Activated naive CD8-positive, alpha-beta T cell treated with anti-CD3 and anti-CD28 coated beads, Interleukin-2, amount 50 U/mL, for 24 hours (primary cell): ENCODE measurements around the gene FADS3.

Experiments used
- ATAC-seq: fragments of 150-1000 bp; cut with Tn5 transposase; one replicate; pipeline ENCODE4 v1.10.0; 2021
- DNase-seq: peaks from one replicate; pipeline ENCODE4 v3.0.0; 2021
- H3K27ac Mint-ChIP-seq: one replicate; pipeline ENCODE4 v1.8.0; 2021; ENCODE audit warnings: mild to moderate bottlenecking, mixed read lengths
- H3K27me3 Mint-ChIP-seq: one replicate; pipeline ENCODE4 v1.8.0; 2021; ENCODE audit warnings: mixed read lengths
- H3K36me3 Mint-ChIP-seq: one replicate; pipeline ENCODE4 v1.8.0; 2021; ENCODE audit warnings: low read depth, mixed read lengths
- H3K4me1 Mint-ChIP-seq: one replicate; pipeline ENCODE4 v1.8.0; 2021; ENCODE audit warnings: mixed read lengths
- H3K4me3 Mint-ChIP-seq: one replicate; pipeline ENCODE4 v1.8.0; 2021; ENCODE audit warnings: mild to moderate bottlenecking, moderate library complexity, mixed read lengths
- H3K9me3 Mint-ChIP-seq: one replicate; pipeline ENCODE4 v1.8.0; 2021; ENCODE audit warnings: mixed read lengths

Gene FADS3

DNA sequence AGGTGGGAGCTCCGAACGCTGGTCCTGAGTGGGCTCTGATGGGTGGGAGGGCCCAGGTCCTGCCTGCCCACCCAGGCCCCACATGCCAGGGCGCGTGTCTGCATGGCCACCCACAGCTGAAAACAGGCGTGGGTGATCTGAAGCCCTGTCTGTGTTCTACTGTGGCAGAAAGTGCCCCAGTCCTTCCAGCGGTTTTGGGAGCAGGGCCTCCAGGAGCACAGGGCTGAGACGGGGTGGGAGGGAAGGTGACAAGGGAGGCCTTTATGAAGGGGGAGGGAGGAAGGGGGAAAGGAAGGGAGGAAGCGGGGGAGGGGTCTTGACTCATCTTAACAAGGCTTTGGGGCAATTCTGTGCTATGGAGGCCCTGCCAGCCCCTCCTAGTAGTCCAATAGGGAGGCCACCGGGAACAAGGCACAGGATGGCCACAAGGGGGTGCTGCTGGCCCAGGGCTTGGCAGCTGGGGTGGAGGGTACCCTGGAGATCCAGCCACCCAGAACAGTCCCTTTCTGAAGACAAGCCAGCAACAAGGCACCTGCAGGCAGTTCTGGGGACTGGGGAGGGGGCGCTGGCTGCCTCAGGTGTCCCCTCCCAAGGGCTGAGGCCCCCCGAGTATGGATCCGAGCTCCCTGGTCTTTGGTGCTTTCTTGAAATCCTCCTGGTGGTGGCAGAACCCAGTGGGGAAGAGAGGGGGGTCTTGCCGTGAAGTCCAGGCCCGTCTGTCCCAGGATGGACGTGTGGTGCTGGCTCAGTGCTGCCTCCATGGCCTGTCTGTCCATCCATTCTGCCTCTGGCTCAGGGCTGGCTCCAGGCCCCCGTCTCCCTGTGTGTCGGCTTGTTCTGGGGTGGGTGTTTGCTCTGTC is 6.3 kb upstream of the FADS3 start:
- Mint-ChIP-seq H3K27me3 (no peaks in the 10 kb centered on the region), H3K4me1 (peaks cover 7% of the 10 kb centered on the region)

DNA sequence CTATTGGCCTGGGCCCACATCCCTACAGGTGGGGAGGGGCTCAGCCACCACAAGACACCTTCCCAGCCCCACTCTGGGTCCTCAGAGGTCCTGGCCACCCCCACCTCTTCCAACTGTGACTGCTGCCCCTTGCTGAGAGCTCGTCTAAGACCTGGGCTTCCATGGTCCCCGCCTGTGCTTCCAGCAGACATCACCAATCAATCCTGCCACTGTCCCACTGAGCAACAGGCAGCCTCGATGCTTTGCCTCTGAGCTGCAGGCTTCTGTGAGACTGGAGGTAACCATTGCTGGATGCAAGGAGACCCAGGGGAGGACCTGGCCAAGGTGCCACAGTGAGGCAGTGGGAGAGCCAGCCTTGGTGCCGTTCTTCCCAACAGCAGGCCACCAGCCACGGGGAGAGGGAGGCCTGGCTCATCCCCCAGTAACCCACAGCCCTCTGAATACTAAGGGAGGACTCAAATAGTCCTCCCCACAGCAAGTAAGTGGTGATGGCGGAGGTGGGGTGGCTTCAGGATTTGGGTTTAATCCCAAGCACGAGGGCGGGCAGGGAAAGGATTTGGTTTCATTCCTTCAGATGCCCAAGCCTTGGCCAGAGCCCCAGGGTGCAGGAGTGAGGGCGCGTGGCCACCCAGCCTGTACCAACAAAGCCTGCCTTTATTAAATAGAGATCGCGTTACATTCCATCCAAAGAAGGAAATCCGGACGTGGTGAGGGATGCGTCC is 5.5 kb upstream of the FADS3 start:
- H3K36me3 Mint-ChIP-seq = no peaks in the 10 kb centered on the region
- H3K27ac Mint-ChIP-seq = no peak overlapping the region
- H3K27me3 Mint-ChIP-seq = no peaks in the 10 kb centered on the region
- peaks cover 7% of the 10 kb centered on the region for H3K4me1 Mint-ChIP-seq
- H3K9me3 Mint-ChIP-seq = no peaks in the 10 kb centered on the region
- DNase-seq (no peak), ATAC-seq (no peak)
- H3K4me3 Mint-ChIP-seq = no peak overlapping the region

More for the DNA sequence above, 6.3 kb upstream of the FADS3 start:
- Mint-ChIP-seq H3K27ac (no peak overlapping the region), H3K9me3 (no peaks in the 10 kb centered on the region), H3K4me3 (no peak overlapping the region), H3K36me3 (no peaks in the 10 kb centered on the region)
- DNase-seq (peak; percentile 85), ATAC-seq (peak; percentile 60)

DNA sequence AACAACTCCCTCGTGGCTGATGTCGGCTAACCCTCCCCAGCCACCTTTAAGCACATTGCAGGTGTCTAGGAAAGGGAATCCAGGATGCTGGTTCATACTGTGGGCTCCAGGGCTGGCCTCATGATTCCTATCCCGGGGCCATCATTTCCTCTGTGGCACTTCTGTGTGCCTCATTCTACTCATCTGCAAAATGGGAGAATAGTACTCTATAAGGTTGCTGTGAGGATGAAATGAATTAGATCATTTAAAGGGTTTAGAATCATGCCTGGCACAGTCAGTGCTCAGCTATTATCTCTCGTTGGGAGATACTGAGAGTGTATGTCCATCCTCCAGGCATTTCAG is 4.3 kb upstream of the FADS3 start:
- ATAC-seq = no peak
- no peak for DNase-seq
- H3K27me3 Mint-ChIP-seq = no peaks in the 10 kb centered on the region
- no peak overlapping the region for H3K27ac Mint-ChIP-seq
- H3K4me3 Mint-ChIP-seq = no peak overlapping the region
- H3K4me1 Mint-ChIP-seq = peaks cover 10% of the 10 kb centered on the region
- no peaks in the 10 kb centered on the region for H3K9me3 Mint-ChIP-seq
- no peaks in the 10 kb centered on the region for H3K36me3 Mint-ChIP-seq

DNA sequence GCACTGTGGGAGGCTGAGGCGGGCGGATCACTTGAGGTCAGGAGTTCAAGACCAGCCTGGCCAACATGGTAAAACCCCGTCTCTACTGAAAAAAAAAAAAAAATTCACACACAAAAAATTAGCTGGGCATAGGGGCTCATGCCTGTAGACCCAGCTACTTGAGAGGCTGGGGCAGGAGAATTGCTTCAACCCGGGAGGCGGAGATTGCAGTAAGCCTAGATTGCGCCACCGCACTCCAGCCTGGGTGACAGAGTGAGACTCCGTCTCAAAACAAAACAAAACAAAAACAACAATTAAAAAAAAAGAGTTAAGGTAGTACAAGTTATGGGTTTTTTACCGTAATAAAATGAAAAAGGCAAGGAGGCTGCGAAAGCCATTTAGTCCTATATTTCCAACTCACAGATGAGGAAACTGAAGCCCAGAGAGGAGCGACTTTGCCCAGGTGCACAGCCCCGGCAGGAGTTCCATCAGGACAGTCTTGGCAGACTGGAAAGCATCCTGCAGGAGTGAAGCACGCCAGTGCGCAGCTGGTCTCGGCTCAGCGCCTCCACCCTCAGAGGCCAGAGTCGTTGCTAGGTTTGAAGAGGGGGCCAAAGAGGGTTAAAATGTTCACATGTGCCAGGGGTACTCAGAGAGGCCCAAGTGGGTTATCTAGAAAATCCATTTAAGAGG is 3.8 kb upstream of the FADS3 start:
- no peak for DNase-seq
- H3K4me3 Mint-ChIP-seq = no peak overlapping the region
- H3K4me1 Mint-ChIP-seq = peaks cover 12% of the 10 kb centered on the region
- no peaks in the 10 kb centered on the region for H3K9me3 Mint-ChIP-seq
- no peak for ATAC-seq
- no peaks in the 10 kb centered on the region for H3K27me3 Mint-ChIP-seq
- no peaks in the 10 kb centered on the region for H3K36me3 Mint-ChIP-seq
- no peak overlapping the region for H3K27ac Mint-ChIP-seq

DNA sequence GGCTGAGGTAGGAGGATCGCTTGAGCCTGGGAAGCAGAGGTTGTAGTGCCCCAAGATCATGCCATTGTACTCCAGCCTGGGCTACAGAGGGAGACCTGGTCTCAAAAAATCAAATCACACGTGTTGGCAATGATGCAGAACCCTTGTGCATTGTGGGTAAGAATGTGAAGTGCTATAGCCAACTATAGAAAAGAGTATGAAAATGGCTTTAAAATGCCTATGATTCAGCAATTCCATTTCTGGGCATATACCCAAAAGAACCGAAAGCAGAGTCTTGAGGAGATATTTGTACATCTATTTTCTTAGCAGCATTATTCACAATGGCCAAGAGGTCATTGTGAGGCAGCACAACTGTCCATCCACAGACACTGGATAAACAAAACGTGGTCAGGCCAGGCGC is 2.6 kb upstream of the FADS3 start:
- ATAC-seq (no peak), DNase-seq (no peak)
- no peaks in the 10 kb centered on the region for H3K27me3 Mint-ChIP-seq
- H3K9me3 Mint-ChIP-seq = no peaks in the 10 kb centered on the region
- no peaks in the 10 kb centered on the region for H3K36me3 Mint-ChIP-seq
- no peak overlapping the region for H3K4me3 Mint-ChIP-seq
- peaks cover 9% of the 10 kb centered on the region for H3K4me1 Mint-ChIP-seq
- peak overlapping the region; percentile 31 for H3K27ac Mint-ChIP-seq

DNA sequence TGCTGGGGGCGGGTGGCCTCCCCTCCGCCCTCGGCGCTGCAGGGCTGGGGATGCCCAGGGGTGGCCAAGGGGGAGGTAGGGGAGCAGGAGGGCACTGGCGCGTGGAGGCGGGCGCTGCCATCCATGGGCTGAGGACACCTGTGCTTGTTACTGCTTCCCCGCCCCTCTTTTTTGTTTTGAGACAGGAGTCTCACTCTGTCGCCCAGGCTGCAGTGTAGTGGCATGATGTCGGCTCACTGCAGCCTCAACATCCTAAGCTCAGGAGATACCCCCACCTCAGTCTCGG is 683 bp upstream of the FADS3 start:
- H3K9me3 Mint-ChIP-seq = no peaks in the 10 kb centered on the region
- H3K27ac Mint-ChIP-seq = no peak overlapping the region
- H3K4me3 Mint-ChIP-seq = peak overlapping the region; percentile 32
- no peaks in the 10 kb centered on the region for H3K36me3 Mint-ChIP-seq
- ATAC-seq = peak; percentile 23
- peaks cover 9% of the 10 kb centered on the region for H3K4me1 Mint-ChIP-seq
- no peaks in the 10 kb centered on the region for H3K27me3 Mint-ChIP-seq
- peak; percentile 37 for DNase-seq

DNA sequence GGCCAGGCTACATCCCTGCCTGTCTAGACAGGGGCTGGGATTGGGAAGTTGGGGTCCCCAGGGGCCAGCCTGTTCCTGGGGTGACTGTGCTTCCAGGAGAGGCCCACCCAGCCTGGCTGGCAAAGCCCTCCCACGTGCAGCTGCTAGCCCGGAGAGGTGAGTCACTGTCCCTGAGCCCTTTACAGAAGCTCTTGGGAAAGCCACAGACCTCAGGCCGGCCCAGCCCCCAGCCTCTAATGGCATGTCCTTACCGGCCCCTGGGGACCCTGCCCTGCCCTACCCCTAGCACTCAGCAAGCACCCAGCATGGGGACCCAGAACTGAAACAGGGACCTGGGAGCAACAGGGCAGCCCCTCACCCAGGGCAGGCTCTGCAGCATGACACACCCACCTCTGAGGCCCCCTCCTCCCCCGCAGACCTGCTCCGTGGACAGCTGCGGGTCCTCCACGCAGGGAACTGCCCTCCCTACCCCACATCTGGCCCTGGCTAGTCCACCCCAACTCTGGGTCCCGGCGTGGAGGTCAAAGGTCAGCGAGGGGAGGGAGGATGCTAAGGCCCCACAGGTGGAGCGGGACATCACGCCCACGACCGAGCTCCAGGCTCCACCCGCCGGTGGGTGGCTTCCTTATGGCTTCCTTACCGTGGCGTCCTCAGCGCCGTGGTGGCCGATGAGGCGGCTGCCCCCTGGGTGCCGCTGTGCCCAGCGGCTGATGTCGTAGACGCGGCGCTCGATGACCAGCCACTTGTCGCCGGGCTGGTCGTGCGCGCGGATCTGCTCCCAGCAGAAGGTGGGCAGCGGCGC is 615 bp downstream of the FADS3 start:
- H3K9me3 Mint-ChIP-seq = no peaks in the 10 kb centered on the region
- DNase-seq = peak; percentile 51
- H3K36me3 Mint-ChIP-seq = no peaks in the 10 kb centered on the region
- no peaks in the 10 kb centered on the region for H3K27me3 Mint-ChIP-seq
- H3K4me3 Mint-ChIP-seq = peak overlapping the region; percentile 74
- H3K4me1 Mint-ChIP-seq = peaks cover 9% of the 10 kb centered on the region
- peak; percentile 48 for ATAC-seq
- no peak overlapping the region for H3K27ac Mint-ChIP-seq

DNA sequence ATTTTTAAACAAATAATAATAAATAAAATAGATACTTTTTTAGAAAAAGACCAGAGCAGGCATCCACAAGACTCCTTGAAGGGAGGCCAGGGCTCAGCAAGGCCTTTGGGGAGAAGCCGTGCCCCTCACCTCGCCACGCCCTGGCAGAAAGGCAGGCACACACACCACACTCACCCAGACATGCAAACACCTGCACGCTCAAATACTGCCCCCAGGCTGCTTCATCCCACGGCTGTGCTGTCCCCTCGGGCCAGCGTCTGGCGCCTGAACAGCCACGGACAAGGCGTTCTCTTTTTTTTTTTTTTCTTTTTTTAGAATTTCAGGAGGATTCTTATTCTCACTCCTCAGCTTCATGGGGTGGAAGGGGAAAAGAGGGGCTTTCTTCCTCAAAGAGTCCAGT is 1.5 kb downstream of the FADS3 start:
- H3K4me1 Mint-ChIP-seq = peaks cover 9% of the 10 kb centered on the region
- no peaks in the 10 kb centered on the region for H3K9me3 Mint-ChIP-seq
- no peak for DNase-seq
- no peak overlapping the region for H3K27ac Mint-ChIP-seq
- no peaks in the 10 kb centered on the region for H3K36me3 Mint-ChIP-seq
- no peaks in the 10 kb centered on the region for H3K27me3 Mint-ChIP-seq
- ATAC-seq = no peak
- H3K4me3 Mint-ChIP-seq = peak overlapping the region; percentile 24

DNA sequence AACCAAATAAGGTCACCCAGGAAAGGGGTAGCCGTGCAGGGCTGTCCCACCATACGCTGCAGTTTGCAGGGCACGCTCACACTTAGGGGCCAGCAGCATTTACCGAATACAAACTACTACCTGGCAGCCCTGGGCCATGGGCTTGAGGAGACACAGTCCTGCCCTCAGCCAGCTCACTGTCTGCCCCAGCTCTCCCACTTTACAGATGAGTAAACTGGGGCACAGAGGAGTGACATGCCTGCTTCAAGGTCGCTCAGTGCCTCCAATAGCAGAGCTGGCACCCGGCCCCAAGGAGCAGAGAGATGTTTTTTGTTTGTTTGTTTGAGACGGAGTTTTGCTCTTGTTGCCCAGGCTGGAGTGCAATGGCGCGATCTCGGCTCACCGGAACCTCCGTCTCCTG is 2.8 kb downstream of the FADS3 start:
- Mint-ChIP-seq H3K27me3 (no peaks in the 10 kb centered on the region), H3K27ac (no peak overlapping the region), H3K4me3 (no peak overlapping the region), H3K36me3 (no peaks in the 10 kb centered on the region), H3K4me1 (peaks cover 6% of the 10 kb centered on the region), H3K9me3 (no peaks in the 10 kb centered on the region)
- no peak for DNase-seq
- no peak for ATAC-seq

DNA sequence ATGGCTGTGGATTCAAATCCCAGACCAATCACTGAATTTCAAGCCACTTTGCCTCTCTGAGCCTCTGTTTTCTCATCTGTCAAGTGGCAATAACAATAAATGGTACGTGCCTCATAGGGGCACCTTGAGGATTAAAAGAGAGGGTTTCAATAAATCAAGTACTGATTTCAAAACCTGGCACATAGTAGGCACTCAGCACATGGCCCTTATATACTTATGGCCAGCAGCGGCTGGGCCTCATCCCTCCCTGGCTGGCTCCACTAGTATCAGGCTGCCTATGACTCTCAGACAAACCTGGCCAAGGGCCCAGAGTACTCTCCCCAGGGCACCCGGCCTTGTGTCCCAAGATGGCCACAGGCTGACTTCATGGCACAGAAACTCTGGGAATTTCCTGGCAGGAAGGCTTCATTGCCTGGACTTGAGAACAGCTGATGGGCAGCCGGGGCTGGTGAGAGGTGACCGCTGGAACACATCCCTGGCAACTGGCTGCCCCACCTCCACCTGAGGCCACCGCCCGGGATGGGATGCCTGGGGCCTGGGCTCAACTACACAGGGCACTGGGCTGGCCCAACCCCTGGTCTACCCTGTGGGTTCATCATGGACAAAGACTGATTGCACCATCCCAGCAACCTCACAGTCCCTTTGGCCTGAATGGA is 3.4 kb downstream of the FADS3 start:
- Mint-ChIP-seq H3K27ac (no peak overlapping the region), H3K4me3 (no peak overlapping the region), H3K27me3 (no peaks in the 10 kb centered on the region), H3K36me3 (no peaks in the 10 kb centered on the region), H3K4me1 (peaks cover 6% of the 10 kb centered on the region), H3K9me3 (no peaks in the 10 kb centered on the region)
- DNase-seq (no peak), ATAC-seq (no peak)

DNA sequence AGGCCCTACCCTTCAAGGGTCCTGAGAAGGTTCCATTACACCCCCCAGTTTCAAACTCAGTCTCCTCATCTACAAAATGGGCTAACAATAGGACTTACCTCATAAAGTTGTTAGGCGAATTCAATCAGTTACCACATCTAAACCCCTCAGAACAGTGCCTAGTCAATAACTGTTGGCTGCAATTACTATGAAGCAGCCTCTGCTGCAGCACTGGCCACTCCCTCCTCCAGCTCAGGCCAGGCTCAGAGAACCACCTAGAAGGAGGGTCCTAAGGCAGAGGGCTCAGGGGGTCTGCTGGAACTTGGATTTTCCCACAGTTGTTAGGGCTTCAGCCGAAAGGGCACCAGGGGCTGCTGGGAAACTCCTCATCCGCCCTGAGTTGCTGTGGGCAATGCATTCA is 4.7 kb downstream of the FADS3 start:
- ATAC-seq (no peak), DNase-seq (no peak)
- Mint-ChIP-seq H3K36me3 (no peaks in the 10 kb centered on the region), H3K9me3 (no peaks in the 10 kb centered on the region), H3K4me1 (peaks cover 6% of the 10 kb centered on the region), H3K4me3 (no peak overlapping the region), H3K27me3 (no peaks in the 10 kb centered on the region), H3K27ac (no peak overlapping the region)

DNA sequence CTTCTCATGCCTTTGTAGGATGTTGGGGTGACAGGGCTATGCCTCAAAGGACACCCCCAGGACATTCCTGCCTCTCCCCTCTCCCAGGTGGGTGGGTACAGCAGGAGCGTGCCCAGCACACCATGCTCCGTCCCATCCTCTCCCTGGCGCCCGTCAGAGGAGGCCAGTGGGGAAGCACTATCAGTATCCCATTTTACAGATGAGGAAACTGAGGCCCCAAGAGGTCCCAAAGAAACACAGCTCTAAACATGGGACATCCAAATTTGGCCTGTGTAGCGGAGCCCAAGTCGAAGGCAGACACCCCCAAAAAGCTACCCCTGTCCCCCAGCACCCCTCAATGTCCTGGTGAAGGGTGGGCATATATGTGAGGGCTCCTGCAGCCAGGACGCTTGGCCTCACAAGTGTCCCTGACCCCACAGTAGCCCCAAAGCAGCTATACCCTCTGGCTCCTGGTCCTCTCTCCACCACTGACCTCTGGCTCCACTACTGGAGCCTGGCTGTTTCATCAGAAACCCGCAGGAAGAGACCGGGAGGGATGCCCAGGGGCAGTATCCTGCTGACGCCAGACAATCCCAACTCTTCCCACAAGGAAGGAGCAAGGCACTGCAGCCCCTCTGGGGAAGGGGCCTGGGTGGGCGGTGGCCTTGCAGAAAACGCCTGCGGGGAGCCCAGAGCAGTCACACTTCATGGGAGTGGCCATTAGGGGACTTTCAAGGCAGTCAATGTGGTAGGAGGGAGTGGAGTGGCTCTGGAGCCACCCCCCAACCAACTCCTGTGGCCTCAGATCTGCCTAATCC is 5.4 kb downstream of the FADS3 start:
- ATAC-seq = no peak
- no peak for DNase-seq
- H3K27ac Mint-ChIP-seq = no peak overlapping the region
- H3K4me3 Mint-ChIP-seq = no peak overlapping the region
- H3K36me3 Mint-ChIP-seq = no peaks in the 10 kb centered on the region
- H3K27me3 Mint-ChIP-seq = no peaks in the 10 kb centered on the region
- H3K9me3 Mint-ChIP-seq = no peaks in the 10 kb centered on the region
- peaks cover 9% of the 10 kb centered on the region for H3K4me1 Mint-ChIP-seq

DNA sequence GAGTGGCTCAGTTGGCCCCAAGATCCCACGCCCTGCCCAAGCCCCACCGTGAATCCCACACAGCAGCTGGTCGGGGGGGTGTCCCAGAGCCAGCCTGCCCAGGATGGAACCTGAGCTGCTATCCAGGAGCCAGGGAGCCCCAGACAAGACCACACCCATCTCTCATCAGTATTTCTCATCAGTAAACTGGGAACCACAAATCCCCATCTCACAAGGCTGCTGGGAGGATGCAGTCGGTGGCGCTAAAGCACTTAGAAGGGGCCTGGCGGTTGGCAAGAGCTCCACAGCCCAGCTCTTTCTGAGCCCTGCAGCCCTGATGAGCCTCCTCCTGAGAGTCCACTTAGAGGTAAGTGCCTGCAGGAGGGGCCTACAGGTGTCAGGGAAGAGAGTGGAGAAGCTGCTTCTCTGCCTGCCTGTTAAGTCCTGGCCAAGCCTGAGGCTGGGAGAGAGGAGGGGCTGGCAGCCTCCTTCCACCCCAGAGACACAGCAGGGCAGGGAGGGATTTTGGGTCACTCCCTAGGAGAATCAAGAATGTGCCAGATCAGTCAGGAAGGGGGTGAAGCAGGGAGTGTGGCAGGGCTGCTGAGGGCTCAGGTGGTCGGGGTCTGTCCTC is 6.1 kb downstream of the FADS3 start:
- Mint-ChIP-seq H3K4me1 (peaks cover 6% of the 10 kb centered on the region), H3K36me3 (no peaks in the 10 kb centered on the region), H3K27me3 (no peaks in the 10 kb centered on the region), H3K4me3 (no peak overlapping the region), H3K9me3 (no peaks in the 10 kb centered on the region), H3K27ac (no peak overlapping the region)
- DNase-seq (no peak), ATAC-seq (no peak)
